Nephron (organoid): ENCODE measurements around the gene CTH.

Experiments
- H3K27ac Mint-ChIP-seq, 3 experiments: 2 replicates each; pipeline ENCODE4 v1.8.0; 2020; ENCODE audit warnings: mixed read lengths in 3 of 3, mild to moderate bottlenecking in 2 of 3, moderate library complexity in 1 of 3
- H3K27me3 Mint-ChIP-seq: 2 replicates; pipeline ENCODE4 v1.8.0; 2021; ENCODE audit warnings: low read depth, mild to moderate bottlenecking, moderate library complexity, mixed read lengths
- H3K36me3 Mint-ChIP-seq: 2 replicates; pipeline ENCODE4 v1.8.0; 2020; ENCODE audit warnings: low read depth, mixed read lengths
- H3K4me1 Mint-ChIP-seq: 2 replicates; pipeline ENCODE4 v1.8.0; 2020; ENCODE audit warnings: mixed read lengths
- H3K4me3 Mint-ChIP-seq, 3 experiments: 2 replicates each; pipeline ENCODE4 v1.8.0; 2020; ENCODE audit warnings: mild to moderate bottlenecking in 3 of 3, mixed read lengths in 3 of 3, moderate library complexity in 2 of 3
- H3K9me3 Mint-ChIP-seq: 2 replicates; pipeline ENCODE4 v1.8.0; 2020; ENCODE audit warnings: mixed read lengths
- TF ChIP-seq, protein P1 (sequence below), 3 experiments: fragments of 200-600 bp; sonication (generic); IDR thresholded peaks; one replicate each; pipeline ENCODE4 v1.5.0; 2021; ENCODE audit warnings: antibody characterized with exemption in 3 of 3; ENCODE audit not compliant: unreplicated experiment in 3 of 3

The CTH gene

DNA sequence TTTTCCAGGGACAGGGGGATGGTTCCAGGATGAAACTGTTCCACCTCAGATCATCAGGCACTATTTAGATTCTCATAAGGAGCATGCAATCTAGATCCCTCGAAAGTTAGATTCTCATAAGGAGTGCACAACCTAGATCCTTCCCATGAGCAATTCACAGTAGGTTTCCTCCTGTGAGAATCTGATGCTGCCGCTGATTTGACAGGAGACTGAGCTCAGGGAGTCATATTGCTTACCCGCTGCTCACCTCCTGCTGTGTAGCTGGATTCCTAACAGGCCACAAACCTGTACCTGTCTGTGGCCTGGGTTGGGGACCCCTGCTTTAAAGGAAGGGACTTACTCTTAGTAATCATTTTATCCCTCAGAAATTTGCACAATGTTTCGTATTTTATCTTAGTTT lies 9.3 kb downstream of the CTH start:
- no peaks in the 10 kb centered on the region for H3K4me1 Mint-ChIP-seq

DNA sequence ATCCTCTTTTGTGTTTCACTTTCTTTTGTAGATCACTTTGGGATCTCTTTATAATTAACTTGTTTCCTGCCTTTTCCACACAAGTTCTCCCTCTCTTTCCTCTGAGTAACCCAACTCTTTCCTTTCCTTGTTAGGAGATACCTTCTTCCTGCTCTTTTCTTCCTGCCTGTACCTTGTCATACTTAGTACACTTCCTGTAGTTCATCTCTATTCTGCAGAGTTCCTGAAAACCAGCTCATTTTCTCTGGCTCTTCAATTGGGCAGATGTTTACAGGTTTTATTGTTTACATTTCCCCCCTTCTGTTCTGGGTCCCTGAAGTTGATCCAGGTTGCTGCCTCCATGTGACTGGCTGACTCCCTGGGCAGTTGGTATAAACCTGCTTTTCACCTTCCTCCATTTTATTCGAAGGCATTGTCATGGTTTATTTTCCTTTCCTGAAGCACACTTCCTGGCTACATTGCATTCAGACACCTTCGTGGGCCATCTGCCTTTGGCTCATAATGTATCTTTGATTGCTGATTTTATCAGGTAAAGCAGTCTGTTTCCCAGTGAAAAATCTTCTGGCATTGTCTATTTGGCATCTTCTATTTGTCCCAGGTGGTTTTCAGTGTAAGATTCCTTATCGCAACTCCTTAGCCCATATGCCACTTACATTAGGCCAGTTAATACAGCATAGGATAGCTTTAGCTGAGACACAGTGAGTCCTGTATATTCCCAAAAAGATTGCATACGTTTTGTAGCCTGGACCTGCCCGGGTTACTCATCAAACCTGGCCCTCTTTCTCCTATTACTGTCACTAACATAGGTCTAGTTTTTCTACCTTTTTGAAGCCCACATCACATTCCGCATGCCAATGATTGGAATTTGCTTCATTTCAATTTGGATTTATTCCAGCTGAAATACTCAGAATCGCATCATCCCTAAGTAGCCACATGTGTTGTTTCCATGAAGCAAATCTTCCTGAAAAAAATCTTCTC lies 15.4 kb downstream of the CTH start:
- peaks cover 28% of the 10 kb centered on the region for H3K36me3 Mint-ChIP-seq
- H3K27me3 Mint-ChIP-seq, result no peaks in the 10 kb centered on the region
- H3K4me1 Mint-ChIP-seq, result no peaks in the 10 kb centered on the region
- no peaks in the 10 kb centered on the region for H3K9me3 Mint-ChIP-seq
- H3K4me3 Mint-ChIP-seq, result no peak overlapping the region
- TF ChIP-seq, protein P1, sequence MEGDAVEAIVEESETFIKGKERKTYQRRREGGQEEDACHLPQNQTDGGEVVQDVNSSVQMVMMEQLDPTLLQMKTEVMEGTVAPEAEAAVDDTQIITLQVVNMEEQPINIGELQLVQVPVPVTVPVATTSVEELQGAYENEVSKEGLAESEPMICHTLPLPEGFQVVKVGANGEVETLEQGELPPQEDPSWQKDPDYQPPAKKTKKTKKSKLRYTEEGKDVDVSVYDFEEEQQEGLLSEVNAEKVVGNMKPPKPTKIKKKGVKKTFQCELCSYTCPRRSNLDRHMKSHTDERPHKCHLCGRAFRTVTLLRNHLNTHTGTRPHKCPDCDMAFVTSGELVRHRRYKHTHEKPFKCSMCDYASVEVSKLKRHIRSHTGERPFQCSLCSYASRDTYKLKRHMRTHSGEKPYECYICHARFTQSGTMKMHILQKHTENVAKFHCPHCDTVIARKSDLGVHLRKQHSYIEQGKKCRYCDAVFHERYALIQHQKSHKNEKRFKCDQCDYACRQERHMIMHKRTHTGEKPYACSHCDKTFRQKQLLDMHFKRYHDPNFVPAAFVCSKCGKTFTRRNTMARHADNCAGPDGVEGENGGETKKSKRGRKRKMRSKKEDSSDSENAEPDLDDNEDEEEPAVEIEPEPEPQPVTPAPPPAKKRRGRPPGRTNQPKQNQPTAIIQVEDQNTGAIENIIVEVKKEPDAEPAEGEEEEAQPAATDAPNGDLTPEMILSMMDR (IDR thresholded peaks at IDR 0.05; ENCODE audit: unreplicated experiment in 3 of 3), result no peak
- H3K27ac Mint-ChIP-seq, result no peak overlapping the region

More for the DNA sequence above, 9.3 kb downstream of the CTH start:
- H3K27ac Mint-ChIP-seq, result no peak overlapping the region
- H3K36me3 Mint-ChIP-seq, result peaks cover 10% of the 10 kb centered on the region
- TF ChIP-seq, protein P1 (IDR thresholded peaks at IDR 0.05; ENCODE audit: unreplicated experiment in 3 of 3), result no peak
- H3K4me3 Mint-ChIP-seq, result no peak overlapping the region
- no peaks in the 10 kb centered on the region for H3K9me3 Mint-ChIP-seq
- H3K27me3 Mint-ChIP-seq, result no peaks in the 10 kb centered on the region

DNA sequence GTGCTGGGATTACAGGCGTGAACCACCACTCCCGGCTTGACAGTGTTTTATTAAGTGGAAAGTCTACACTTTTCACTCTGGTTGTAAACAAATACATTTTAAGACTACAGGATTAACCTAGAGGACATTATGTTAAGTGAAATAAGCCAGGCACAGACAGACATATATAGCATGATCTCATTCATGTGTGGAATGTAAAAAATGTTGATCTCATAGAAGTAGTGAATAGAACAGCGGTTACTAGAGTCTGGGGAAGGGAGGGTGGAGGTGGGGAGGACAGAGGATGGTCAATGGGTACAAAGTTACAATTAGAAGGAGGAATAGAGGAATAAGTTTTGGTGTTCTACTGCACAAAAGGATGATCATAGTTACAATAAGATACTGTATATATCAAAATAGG lies 16.9 kb downstream of the CTH start:
- no peaks in the 10 kb centered on the region for H3K9me3 Mint-ChIP-seq
- no peaks in the 10 kb centered on the region for H3K27me3 Mint-ChIP-seq
- no peaks in the 10 kb centered on the region for H3K4me1 Mint-ChIP-seq
- TF ChIP-seq, protein P1 (IDR thresholded peaks at IDR 0.05; ENCODE audit: unreplicated experiment in 3 of 3), result no peak
- H3K27ac Mint-ChIP-seq, result no peak overlapping the region
- H3K36me3 Mint-ChIP-seq, result peaks cover 38% of the 10 kb centered on the region
- no peak overlapping the region for H3K4me3 Mint-ChIP-seq

DNA sequence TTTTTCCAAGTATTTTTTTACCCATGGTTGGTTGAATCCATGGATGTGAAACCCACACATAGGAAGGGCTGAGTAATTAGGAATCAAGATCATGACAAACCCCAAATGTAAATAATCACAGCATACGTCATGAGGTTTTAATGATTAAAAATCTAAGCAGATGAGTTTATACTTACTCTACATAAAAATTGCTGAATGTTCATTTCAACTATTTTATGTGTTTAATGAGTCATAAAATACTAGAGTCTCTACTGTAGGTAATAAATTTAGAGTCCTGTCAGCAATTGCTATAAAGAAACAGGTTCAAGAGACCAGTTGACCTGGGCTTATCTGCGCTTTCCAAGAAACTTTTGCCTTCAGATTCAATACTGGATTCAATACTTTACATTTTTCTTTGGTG lies 18.2 kb downstream of the CTH start:
- H3K36me3 Mint-ChIP-seq, result peaks cover 47% of the 10 kb centered on the region
- no peaks in the 10 kb centered on the region for H3K27me3 Mint-ChIP-seq
- no peaks in the 10 kb centered on the region for H3K4me1 Mint-ChIP-seq
- H3K4me3 Mint-ChIP-seq, result no peak overlapping the region
- TF ChIP-seq, protein P1 (IDR thresholded peaks at IDR 0.05; ENCODE audit: unreplicated experiment in 3 of 3), result no peak
- H3K9me3 Mint-ChIP-seq, result no peaks in the 10 kb centered on the region
- H3K27ac Mint-ChIP-seq, result no peak overlapping the region

DNA sequence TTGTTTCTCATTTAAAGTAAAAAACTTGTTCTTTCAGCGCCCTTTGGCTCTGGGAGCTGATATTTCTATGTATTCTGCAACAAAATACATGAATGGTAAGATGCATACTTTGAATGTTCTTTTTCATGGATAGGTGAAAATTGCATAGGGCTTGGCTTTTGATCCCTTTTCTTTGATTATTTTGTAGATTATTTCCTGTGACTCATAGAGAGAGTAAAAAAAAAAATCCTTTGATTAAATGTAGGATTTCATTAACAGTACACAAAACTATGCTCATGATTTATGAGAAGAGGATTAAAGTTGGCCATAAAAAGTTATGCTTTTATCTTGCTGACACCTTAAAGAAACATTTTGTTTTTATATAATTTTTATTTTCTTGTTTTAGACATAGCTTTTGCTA lies 18.7 kb downstream of the CTH start:
- no peak overlapping the region for H3K4me3 Mint-ChIP-seq
- H3K9me3 Mint-ChIP-seq, result no peaks in the 10 kb centered on the region
- TF ChIP-seq, protein P1 (IDR thresholded peaks at IDR 0.05; ENCODE audit: unreplicated experiment in 3 of 3), result no peak
- no peaks in the 10 kb centered on the region for H3K4me1 Mint-ChIP-seq
- H3K27ac Mint-ChIP-seq, result no peak overlapping the region
- no peaks in the 10 kb centered on the region for H3K27me3 Mint-ChIP-seq
- H3K36me3 Mint-ChIP-seq, result peaks cover 47% of the 10 kb centered on the region

DNA sequence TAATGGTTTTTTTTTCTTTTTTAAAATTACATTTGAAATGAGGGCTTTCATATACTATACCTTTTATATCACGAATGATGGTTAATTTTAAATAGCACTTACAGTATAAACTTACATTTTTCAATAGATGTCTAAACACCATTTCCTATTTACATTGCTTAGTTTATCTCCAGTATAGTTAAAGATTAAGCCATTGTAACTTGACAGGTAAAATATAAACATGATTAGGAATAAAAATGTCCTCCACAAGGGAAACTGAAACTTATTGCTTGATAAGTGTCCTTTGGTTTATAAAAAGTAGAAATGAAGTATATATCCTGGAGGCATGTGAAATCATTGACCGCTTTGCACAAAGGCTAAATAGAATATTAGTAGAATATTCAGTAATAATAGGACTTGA lies 20.2 kb downstream of the CTH start:
- Mint-ChIP-seq H3K27ac (no peak overlapping the region), H3K4me3 (no peak overlapping the region), H3K27me3 (no peaks in the 10 kb centered on the region), H3K4me1 (no peaks in the 10 kb centered on the region), H3K36me3 (peaks cover 42% of the 10 kb centered on the region), H3K9me3 (no peaks in the 10 kb centered on the region)
- TF ChIP-seq, protein P1 (IDR thresholded peaks at IDR 0.05; ENCODE audit: unreplicated experiment in 3 of 3), result no peak
